GM21717 (cell line): ENCODE results near the gene LRBA.

ENCODE experiments used
- ATAC-seq: cut with Tn5 transposase; IDR thresholded peaks from one replicate; pipeline ENCODE4 v1.9.1; 2021; ENCODE audit warnings: mild to moderate bottlenecking, moderate library complexity; ENCODE audit not compliant: unreplicated experiment

LRBA gene

GRCh38 chr4:150890246-150890645 is 124.8 kb downstream of the LRBA start:
- no peak for ATAC-seq

- no peak for ATAC-seq
Observed at GRCh38 chr4:150889306-150889705, 125.8 kb downstream of the LRBA start.

- no peak for ATAC-seq
Observed at GRCh38 chr4:150888625-150889024, 126.5 kb downstream of the LRBA start.

- no peak for ATAC-seq
Observed at GRCh38 chr4:150888217-150888616, 126.9 kb downstream of the LRBA start.

GRCh38 chr4:150886597-150886996 is 128.5 kb downstream of the LRBA start:
- no peak for ATAC-seq

DNA sequence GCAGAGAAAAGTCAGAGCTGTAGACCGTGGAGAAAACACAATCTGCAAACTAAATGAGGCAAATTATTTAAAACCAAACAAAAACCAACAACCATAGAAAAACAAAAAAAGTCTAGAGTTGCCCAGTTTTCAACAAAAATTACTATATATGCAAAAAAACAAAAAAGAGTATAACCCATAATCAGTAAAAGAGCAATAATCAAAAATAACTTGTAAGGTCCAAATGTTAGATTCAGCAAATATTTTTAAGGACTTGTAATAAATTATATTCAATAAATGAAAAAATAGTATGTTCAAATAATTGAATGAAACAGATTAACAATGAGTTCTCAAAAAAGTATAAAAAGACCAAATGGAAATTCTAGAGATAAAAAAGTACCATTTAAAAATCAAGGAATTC is 130.5 kb downstream of the LRBA start:
- ATAC-seq: no peak

DNA sequence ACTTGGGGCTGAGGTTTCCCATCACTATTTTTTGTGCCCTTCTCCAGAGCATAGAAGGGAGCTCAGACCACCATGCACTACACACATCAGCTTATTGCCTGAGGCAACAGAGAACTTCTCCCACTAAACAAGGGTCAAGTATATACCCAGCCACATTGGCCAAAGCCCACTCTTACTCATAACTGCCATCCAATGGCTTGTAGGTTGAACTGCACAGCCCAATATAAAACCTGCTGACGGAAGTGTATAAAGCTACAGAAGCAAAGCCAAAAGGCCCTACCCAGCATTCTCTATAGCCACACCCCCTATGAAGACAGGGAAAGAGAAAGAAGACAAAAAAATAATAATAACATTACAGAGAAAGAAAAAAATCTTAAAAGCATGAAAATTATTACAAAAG is 139.7 kb downstream of the LRBA start:
- no peak for ATAC-seq

GRCh38 chr4:150874338-150875226 is 140.5 kb downstream of the LRBA start:
- ATAC-seq: no peak

- ATAC-seq: peak; percentile 73
Observed at GRCh38 chr4:150867148-150867547, 147.9 kb downstream of the LRBA start.

GRCh38 chr4:150863456-150863855 is 151.6 kb downstream of the LRBA start:
- no peak for ATAC-seq

DNA sequence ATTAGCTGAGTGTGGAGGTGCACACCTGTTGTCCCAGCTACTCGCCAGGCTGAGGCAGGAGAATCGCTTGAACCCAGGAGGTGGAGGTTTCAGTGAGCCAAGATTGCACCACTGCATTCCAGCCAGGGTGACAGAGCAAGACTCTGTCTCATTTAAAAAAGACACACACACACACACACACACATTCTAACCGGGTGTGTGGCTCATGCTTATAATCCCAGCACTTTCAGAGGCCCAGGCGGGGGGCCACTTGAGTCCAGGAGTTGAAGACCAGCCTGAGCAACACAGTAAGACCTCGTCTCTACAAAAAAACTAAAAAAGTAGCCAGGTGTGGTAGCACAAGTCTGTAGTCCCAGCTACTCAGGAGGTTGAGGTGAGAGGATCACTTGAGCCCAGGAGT is 152.3 kb downstream of the LRBA start:
- no peak for ATAC-seq

DNA sequence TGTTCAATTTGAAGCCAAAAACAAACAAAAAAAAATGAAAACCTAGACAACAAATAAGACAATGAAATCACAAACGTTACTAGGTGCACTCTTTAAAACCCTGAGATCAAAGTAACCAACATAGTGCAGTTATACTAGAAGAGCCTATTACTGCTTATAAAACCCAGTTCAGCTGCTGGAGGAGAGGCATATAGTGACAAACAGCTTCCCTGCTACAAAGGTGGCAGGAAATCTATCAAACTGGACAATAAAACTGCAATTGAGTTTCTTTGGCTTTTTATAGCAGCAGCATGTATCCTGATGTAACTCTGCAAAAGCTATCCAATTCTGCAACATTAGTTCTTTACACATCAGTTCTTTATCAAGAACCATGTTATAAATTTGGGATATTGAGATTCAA is 155.6 kb downstream of the LRBA start:
- no peak for ATAC-seq

GRCh38 chr4:150855981-150856510 is 159.0 kb downstream of the LRBA start:
- ATAC-seq: no peak

DNA sequence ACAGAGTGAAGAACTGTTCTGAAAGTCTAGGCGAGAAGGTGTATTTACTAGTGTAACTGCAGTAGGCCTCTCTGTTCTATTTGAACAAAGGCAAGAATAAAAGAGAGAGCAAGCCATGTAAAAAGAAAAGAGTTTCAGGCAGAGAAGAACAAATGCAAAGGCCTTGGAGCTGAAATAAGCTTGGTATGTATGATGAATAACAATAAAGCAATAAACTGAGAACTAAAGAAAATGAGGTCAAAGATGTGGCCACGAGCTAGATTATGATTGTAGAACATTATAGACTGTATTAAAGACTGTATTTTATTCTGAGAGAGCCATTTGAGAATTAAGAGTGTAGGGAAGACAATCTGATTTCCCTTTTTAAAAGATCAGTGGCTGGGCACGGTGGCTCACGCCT is 160.5 kb downstream of the LRBA start:
- no peak for ATAC-seq

GRCh38 chr4:150853882-150854281 is 161.2 kb downstream of the LRBA start:
- no peak for ATAC-seq

DNA sequence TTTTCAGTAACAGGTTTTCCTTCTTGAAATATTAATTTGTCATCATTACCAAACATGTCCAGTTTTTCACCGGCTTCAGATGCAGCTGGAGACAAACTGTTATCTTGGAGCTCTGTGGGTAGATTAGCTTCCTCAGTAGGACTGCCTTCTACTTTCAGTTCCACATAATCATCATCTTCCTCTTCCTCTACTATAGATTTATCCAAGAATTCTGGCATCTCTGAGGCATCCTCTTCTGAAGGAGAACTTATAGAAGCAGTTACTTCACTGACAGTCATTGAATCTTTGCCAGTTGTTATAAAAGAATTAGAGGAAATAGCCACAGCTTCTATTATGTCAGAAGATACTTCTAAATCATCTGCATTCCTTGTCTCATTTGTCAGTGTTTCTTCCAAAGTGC is 162.9 kb downstream of the LRBA start:
- ATAC-seq: no peak

- no peak for ATAC-seq
Observed at GRCh38 chr4:150849016-150849415, 166.1 kb downstream of the LRBA start.

- peak; percentile 98 for ATAC-seq
Observed at GRCh38 chr4:150828159-150828558, 186.9 kb downstream of the LRBA start.

DNA sequence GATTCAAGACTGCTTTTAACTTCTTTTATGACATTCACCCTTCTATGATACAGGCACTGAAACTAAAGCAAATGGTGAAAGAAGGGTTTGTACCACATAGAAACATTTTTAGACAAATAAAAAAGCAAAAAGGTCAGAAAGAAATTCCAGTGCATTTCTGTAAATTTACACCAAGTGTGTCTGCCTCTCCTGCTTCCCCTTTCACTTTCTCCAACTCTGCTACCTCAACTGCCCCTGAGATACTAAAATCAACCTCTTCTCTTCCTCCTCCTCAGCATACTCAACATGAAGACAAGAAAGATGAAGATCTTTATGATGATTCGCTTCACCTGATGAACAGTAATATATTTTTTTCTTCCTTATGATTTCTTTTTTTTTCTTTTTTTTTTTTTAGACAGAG is 187.9 kb downstream of the LRBA start:
- ATAC-seq: no peak

DNA sequence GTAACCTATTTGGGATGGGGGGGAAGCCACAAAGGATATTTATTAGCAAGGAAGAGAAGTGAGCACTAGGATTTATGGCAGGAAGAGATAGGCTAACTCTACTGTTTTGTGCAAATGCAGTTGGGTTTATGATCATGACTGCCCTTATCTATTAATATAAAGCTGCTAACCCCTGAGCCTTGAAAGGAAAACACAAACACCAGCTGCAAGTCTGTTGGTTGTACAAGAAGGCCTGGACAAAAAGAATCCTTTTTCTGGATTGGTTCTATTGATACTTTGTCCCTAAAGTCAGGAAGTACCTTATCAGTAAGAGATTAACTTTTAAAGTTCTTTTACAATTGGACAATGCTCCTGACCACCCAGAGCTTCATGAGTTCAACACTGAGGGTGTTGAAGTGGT is 188.8 kb downstream of the LRBA start:
- ATAC-seq: no peak

DNA sequence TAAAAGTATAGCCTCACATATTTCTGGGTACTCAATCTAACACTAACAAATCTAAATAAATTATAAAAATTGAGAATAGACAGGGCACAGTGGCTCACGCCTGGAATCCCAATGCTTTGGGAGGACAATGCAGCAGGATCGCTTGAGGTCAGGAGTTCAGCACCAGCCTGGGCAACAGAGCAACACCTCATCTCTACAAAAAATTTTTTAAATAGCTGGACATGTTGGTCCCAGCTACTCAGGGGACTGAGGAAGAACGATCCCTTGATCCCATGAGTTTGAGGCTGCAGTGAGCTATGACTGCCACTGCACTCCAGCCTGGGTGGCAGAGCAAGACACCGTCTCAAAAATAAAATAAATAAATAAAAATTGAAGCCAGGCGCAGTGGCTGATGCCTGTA is 192.7 kb downstream of the LRBA start:
- ATAC-seq: no peak

DNA sequence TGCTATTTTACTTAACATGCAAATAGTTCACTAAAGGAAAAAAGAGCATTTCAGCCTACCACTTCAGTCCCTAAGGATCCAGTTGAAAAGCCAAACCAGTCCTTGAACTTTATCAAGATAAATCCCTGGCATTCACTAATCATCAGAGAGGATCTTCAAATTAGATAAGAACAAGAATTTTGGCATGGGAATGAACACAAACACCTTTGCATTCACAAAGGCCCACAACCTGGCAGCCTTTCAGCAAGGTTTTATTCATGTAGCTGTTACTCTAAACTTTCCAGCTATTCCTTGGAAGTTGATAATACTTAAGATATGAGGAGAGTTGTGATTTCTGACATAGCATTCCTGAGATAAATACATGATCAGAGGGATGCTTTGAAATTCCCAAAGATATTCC is 193.4 kb downstream of the LRBA start:
- no peak for ATAC-seq

GRCh38 chr4:150820409-150820808 is 194.7 kb downstream of the LRBA start:
- no peak for ATAC-seq
